Astrocyte (in vitro differentiated cells and primary cell): ENCODE measurements around the gene SMLR1.

ENCODE experiments used
- CTCF ChIP-seq: IDR thresholded peaks from 2 replicates; pipeline ENCODE4 v1.5.1; 2011; ENCODE audit warnings: low read depth, mild to moderate bottlenecking, inconsistent platforms, low read length, moderate library complexity; ENCODE audit not compliant: insufficient read depth
- EZH2 ChIP-seq: IDR thresholded peaks from 2 replicates; pipeline ENCODE4 v1.6.1; 2012; ENCODE audit warnings: mild to moderate bottlenecking, low read length, inconsistent platforms; ENCODE audit not compliant: insufficient read depth

GRCh38 chr6:130797061-130797460, 30.1 kb upstream of the SMLR1 start:
- no peak for TF ChIP-seq CTCF
- no peak for TF ChIP-seq EZH2
